ENCODE results near the gene POMZP3.
"Not testable (repeated sequence)": the region's sequence is repeated elsewhere in the genome, so short reads cannot be mapped to it uniquely, and the experiment has no call there.

Gene POMZP3

DNA sequence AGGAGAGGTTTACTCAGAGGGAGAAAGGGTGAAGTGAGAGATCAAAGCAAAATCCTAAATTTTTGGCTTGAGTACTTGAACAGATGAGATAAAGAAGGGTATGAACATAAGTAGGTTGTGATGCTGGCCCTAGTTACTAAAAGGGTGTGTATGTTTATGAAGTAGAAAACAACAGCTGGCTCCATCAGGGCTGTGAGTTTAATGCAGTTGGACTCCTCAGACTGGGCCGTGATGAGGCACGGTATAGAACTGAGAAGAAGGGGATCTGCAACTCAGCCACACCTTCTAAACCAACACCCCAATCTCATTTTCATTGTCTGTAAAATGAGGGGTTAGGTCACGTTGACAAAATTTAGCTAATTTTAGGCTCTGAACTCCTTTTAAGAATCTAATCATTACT lies 54.8 kb downstream of the POMZP3 start:
- H3K4me3 ChIP-seq, H3K4me2 ChIP-seq, H3K9ac ChIP-seq, H3K27ac ChIP-seq, H3K4me1 ChIP-seq, H3K27me3 ChIP-seq, H3K9me3 ChIP-seq: not testable (repeated sequence)
- peaks cover 21% of the 10 kb centered on the region for H3K36me3 ChIP-seq
- peaks cover 27% of the 10 kb centered on the region for H4K20me1 ChIP-seq

DNA sequence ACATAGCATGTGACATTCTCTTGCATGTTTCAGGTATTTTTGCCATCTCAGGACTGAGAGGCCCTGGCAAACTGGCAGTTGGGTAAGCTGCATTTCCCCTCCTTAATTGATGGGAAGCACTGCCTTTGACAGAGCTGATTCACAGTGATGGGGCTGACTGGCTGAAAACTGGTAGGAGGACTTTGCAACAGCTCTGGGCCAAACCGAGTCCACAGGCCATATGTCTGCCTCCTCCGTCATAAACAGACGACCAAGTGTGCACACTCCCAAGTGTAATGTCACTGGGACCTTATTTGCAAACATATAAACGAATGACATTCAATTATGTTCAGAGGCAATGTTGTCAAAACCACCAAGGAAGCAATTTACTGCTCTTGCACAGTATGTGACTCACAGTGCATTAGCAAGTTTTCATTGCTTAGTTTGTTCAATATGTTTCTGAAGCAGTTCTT lies 56.7 kb downstream of the POMZP3 start:
- not testable (repeated sequence) for H3K27ac ChIP-seq, H3K9ac ChIP-seq, H3K4me3 ChIP-seq, H3K27me3 ChIP-seq, H3K4me1 ChIP-seq, H3K9me3 ChIP-seq, H3K4me2 ChIP-seq
- Histone ChIP-seq H4K20me1 (peaks cover 30% of the 10 kb centered on the region), H3K36me3 (peaks cover 23% of the 10 kb centered on the region)

DNA sequence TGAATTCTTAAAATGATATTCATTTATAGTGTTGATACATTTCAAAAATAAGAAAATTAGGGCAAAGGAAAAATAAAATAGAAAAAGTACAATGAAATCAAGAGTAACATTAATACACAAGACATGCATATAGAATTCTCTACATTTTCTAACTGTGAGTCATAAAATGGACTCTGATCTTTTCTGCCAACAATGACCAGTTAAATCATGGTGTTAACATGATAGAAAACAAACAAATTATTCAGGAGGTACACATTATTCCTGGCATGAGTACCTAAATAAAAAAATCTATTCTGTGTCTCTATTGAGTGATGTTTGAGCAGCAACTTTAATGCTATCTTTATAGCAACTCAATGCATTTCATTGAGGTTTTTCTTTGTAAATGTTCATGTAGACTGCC lies 58.3 kb downstream of the POMZP3 start:
- peaks cover 30% of the 10 kb centered on the region for H4K20me1 ChIP-seq
- not testable (repeated sequence) for H3K4me3 ChIP-seq, H3K4me1 ChIP-seq, H3K9me3 ChIP-seq, H3K27ac ChIP-seq, H3K27me3 ChIP-seq, H3K4me2 ChIP-seq, H3K9ac ChIP-seq
- peaks cover 23% of the 10 kb centered on the region for H3K36me3 ChIP-seq

DNA sequence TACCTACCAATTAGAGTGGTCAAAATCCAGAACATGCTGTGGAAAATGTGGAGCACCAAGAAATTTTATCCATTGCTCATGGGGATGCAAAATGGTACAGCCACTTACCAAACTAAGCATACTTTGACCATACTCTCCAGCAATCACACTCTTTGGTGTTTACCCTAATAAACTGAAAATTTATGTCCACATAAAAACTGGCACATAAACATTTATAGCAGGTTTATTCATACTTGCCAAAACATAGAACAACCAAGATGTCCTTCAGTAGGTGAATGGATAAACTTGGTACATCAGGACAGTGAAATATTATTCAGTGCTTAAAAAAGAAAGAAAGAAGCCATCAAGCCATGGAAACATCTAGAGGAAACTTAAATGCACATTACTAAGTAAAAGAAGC lies 59.3 kb downstream of the POMZP3 start:
- not testable (repeated sequence) for H3K9ac ChIP-seq, H3K9me3 ChIP-seq, H3K4me1 ChIP-seq, H3K4me2 ChIP-seq, H3K27me3 ChIP-seq, H3K4me3 ChIP-seq, H3K27ac ChIP-seq
- Histone ChIP-seq H3K36me3 (peaks cover 21% of the 10 kb centered on the region), H4K20me1 (peaks cover 28% of the 10 kb centered on the region)

DNA sequence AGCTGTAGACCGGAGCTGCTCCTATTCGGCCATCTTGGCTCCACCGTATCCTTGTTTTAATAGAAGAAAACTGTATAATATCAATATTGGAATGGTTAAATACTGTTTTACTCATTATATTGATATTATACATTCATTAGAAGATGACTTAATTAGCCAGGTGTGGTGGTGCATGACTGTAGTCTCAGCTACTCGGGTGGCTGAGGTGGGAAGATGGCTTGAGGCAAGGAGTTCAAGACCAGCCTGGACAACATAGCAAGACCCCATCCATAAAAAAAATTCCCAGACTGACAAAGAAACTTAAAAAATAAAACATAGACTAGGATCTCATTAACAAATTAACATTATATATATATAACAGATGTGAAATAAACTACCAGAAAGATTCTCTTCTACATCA lies 59.8 kb downstream of the POMZP3 start:
- not testable (repeated sequence) for H3K4me2 ChIP-seq, H3K27ac ChIP-seq, H3K27me3 ChIP-seq, H3K9me3 ChIP-seq, H3K9ac ChIP-seq, H3K4me3 ChIP-seq, H3K4me1 ChIP-seq
- Histone ChIP-seq H4K20me1 (peaks cover 25% of the 10 kb centered on the region), H3K36me3 (peaks cover 18% of the 10 kb centered on the region)

DNA sequence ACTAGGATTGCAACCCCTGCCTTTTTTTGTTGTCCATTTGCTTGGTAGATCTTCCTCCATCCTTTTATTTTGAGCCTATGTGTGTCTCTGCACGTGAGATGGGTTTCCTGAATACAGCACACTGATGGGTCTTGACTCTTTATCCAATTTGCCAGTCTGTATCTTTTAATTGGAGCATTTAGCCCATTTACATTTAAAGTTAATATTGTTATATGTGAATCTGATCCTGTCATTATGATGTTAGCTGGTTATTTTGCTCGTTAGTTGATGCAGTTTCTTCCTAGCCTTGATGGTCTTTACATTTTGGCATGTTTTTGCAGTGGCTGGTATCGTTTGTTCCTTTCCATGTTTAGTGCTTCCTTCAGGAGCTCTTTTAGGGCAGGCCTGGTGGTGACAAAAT lies 62.1 kb downstream of the POMZP3 start:
- H3K4me2 ChIP-seq, H3K27me3 ChIP-seq, H3K4me3 ChIP-seq, H3K9ac ChIP-seq, H3K4me1 ChIP-seq, H3K27ac ChIP-seq: not testable (repeated sequence)
- peaks cover 14% of the 10 kb centered on the region for H3K36me3 ChIP-seq
- H4K20me1 ChIP-seq, result peaks cover 18% of the 10 kb centered on the region
- peaks cover 12% of the 10 kb centered on the region for H3K9me3 ChIP-seq

DNA sequence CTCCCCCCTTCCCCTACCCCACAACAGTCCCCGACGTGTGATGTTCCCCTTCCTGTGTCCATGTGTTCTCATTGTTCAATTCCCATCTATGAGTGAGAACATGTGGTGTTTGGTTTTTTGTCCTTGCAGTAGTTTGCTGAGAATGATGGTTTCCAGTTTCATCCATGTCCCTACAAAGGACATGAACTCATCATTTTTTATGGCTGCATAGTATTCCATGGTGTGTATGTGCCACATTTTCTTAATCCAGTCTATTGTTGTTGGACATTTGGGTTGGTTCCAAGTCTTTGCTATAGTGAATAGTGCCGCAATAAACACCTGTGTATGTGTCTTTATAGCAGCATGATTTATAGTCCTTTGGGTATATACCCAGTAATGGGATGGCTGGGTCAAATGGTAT lies 65.7 kb downstream of the POMZP3 start:
- not testable (repeated sequence) for H3K9ac ChIP-seq, H3K4me1 ChIP-seq, H3K4me3 ChIP-seq, H3K27ac ChIP-seq, H3K27me3 ChIP-seq, H3K4me2 ChIP-seq, H4K20me1 ChIP-seq
- peaks cover 11% of the 10 kb centered on the region; the same call in 1 of the 2 replicates for H3K36me3 ChIP-seq
- H3K9me3 ChIP-seq, result peaks cover 12% of the 10 kb centered on the region

DNA sequence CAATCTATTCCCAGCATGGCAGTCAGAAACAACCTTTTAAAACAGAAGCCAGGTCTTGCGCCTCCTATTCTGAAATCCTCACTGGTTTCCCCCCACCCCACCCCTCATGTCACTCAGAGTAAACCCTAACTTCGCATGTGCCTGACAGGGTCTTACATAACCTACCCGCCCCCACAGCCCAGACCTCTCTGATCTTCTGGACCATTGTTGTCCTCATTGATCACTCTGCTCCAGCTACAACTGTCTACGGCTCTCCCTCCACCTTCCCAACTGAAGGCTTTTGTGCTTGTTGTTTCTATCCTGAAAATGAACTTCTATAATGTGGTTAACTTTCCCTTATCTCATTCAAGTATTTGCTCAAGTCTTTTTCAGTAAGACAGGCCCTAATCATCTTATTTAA lies 66.9 kb downstream of the POMZP3 start:
- not testable (repeated sequence) for H4K20me1 ChIP-seq, H3K9ac ChIP-seq, H3K27me3 ChIP-seq, H3K4me1 ChIP-seq, H3K4me2 ChIP-seq, H3K27ac ChIP-seq, H3K4me3 ChIP-seq
- Histone ChIP-seq H3K36me3 (peaks cover 20% of the 10 kb centered on the region; the same call in 1 of the 2 replicates), H3K9me3 (peaks cover 12% of the 10 kb centered on the region)
